Lower lobe of right lung (tissue), 2 donors: Measurements from ENCODE around the gene ITK. TPM values are rescaled to one million over a fixed set of nuclear protein-coding genes. Genes with fewer than 3 reads are reported as not detected.

Experiments used
- ATAC-seq, 2 donors: fragments of 200-7000 bp; cut with Tn5 transposase; one replicate each; pipeline ENCODE4 v1.9.1; 2020 to 2022; ENCODE audit warnings: mild to moderate bottlenecking in 2 of 2, moderate library complexity in 2 of 2
- DNase-seq: peaks from one replicate; pipeline ENCODE4 v3.0.0-alpha.2; 2020
- H3K27ac ChIP-seq: fragments of 200-600 bp; one replicate; pipeline ENCODE4 v1.8.0; 2022
- H3K27me3 ChIP-seq: fragments of 200-600 bp; one replicate; pipeline ENCODE4 v1.8.0; 2022; ENCODE audit warnings: low read depth
- H3K36me3 ChIP-seq: fragments of 200-600 bp; one replicate; pipeline ENCODE4 v1.8.0; 2022; ENCODE audit warnings: mild to moderate bottlenecking
- H3K4me1 ChIP-seq: fragments of 200-600 bp; one replicate; pipeline ENCODE4 v1.8.0; 2022
- H3K4me3 ChIP-seq: fragments of 200-600 bp; one replicate; pipeline ENCODE4 v1.8.0; 2022; ENCODE audit warnings: mild to moderate bottlenecking
- H3K9me3 ChIP-seq: fragments of 200-600 bp; one replicate; pipeline ENCODE4 v1.8.0; 2022
- CTCF ChIP-seq: fragments of 200-600 bp; IDR thresholded peaks from one replicate; pipeline ENCODE4 v1.8.0; 2022; ENCODE audit warnings: antibody characterized with exemption, mild to moderate bottlenecking
- intact Hi-C: fragments of 100-400 bp; cut with DNase I; formaldehyde crosslinking; loops from one replicate; pipeline ENCODE4 v1.11.0; 2022
- total RNA-seq: library from RNA; stranded (reverse); fragmentation: NEBNext Ultra II Directional; extraction: Animal tissue kit (Norgen Biotek cat#: 25700); gene quantifications from one replicate; pipeline ENCODE4 v1.2.1, GENCODE V29; 2021
- donor health status: DM: no; HTN: yes; CAD: no; lungs with severe emphysema.

The ITK gene
- total RNA-seq, 1 donor from 2014 or later, result 6.3 TPM

- DNase-seq, result no peak
- H3K27me3 ChIP-seq, result peaks cover 8% of the 10 kb centered on the region
- H3K27ac ChIP-seq, result no peak overlapping the region
- TF ChIP-seq CTCF, result no peak
- no peak for ATAC-seq
- no peak overlapping the region for H3K4me3 ChIP-seq
- H3K4me1 ChIP-seq, result no peaks in the 10 kb centered on the region
- H3K9me3 ChIP-seq, result no peaks in the 10 kb centered on the region
- no peaks in the 10 kb centered on the region for H3K36me3 ChIP-seq
- intact Hi-C loops, result no loop called here
Observed at GRCh38 chr5:157165261-157165660, 15.4 kb upstream of the ITK start.

- intact Hi-C loops, result no loop called here
- Histone ChIP-seq H3K27ac (no peak overlapping the region), H3K9me3 (no peaks in the 10 kb centered on the region), H3K27me3 (peaks cover 8% of the 10 kb centered on the region), H3K4me3 (no peak overlapping the region), H3K36me3 (no peaks in the 10 kb centered on the region), H3K4me1 (no peaks in the 10 kb centered on the region)
- DNase-seq, result no peak
- no peak for ATAC-seq
- TF ChIP-seq CTCF, result no peak
Observed at GRCh38 chr5:157165668-157166067, 15.0 kb upstream of the ITK start.

GRCh38 chr5:157166214-157167213, 14.1 kb upstream of the ITK start, which contains the start of gene GARIN3:
Gene GARIN3 (minus strand): TSS chr5:157166264. CDS start chr5:157166168, 96 bp downstream.
- Histone ChIP-seq H3K27me3 (peaks cover 8% of the 10 kb centered on the region), H3K9me3 (no peaks in the 10 kb centered on the region), H3K4me1 (no peaks in the 10 kb centered on the region), H3K27ac (no peak within 1 kb of the TSS), H3K4me3 (no peak within 1 kb of the TSS), H3K36me3 (no peaks in the 10 kb centered on the region)
- DNase-seq (no peak), ATAC-seq (no peak)
- intact Hi-C loops, result no loop called here
- no peak for TF ChIP-seq CTCF

- ATAC-seq, result no peak
Observed at GRCh38 chr5:157167214-157167621, 13.4 kb upstream of the ITK start.

GRCh38 chr5:157168286-157168685, 12.4 kb upstream of the ITK start:
- H3K9me3 ChIP-seq, result no peaks in the 10 kb centered on the region
- no peak overlapping the region for H3K27ac ChIP-seq
- TF ChIP-seq CTCF, result no peak
- H3K4me1 ChIP-seq, result no peaks in the 10 kb centered on the region
- H3K27me3 ChIP-seq, result peaks cover 8% of the 10 kb centered on the region
- intact Hi-C loops, result no loop called here
- H3K4me3 ChIP-seq, result no peak overlapping the region
- no peaks in the 10 kb centered on the region for H3K36me3 ChIP-seq
- ATAC-seq (no peak), DNase-seq (no peak)

More at GRCh38 chr5:157167214-157167621, 13.4 kb upstream of the ITK start:
- TF ChIP-seq CTCF, result no peak
- H3K27ac ChIP-seq, result no peak overlapping the region
- no peaks in the 10 kb centered on the region for H3K4me1 ChIP-seq
- H3K27me3 ChIP-seq, result peaks cover 8% of the 10 kb centered on the region
- H3K9me3 ChIP-seq, result no peaks in the 10 kb centered on the region
- DNase-seq, result no peak
- no peak overlapping the region for H3K4me3 ChIP-seq
- intact Hi-C loops, result no loop called here
- H3K36me3 ChIP-seq, result no peaks in the 10 kb centered on the region
